ENCODE results near the gene TLK2.

GRCh38 chr17:62641153-62641552, 162.5 kb downstream of the TLK2 start:
- TF ChIP-seq POLR2AphosphoS5 (IDR thresholded peaks at IDR 0.05) (no peak), CTCF (IDR thresholded peaks at IDR 0.05; ENCODE audit: poor library complexity, severe bottlenecking) (no peak)

Data from neural cell (in vitro differentiated cells).